GM04504 (cell line): ENCODE measurements around the gene CXCR4.
"Not testable (repeated sequence)": the region's sequence is repeated elsewhere in the genome, so short reads cannot be mapped to it uniquely, and the experiment has no call there.

ENCODE experiments used
- DNase-seq: peaks from one replicate; pipeline ENCODE4 v3.0.0-alpha.2; 2012; ENCODE audit warnings: low read depth

The CXCR4 gene

GRCh38 chr2:136114382-136114781, 3.6 kb downstream of the CXCR4 start:
- no peak for DNase-seq

- no peak for DNase-seq
Observed at GRCh38 chr2:136113209-136113971, 4.6 kb downstream of the CXCR4 start.

- DNase-seq = no peak
Observed at GRCh38 chr2:136112317-136113208, 5.4 kb downstream of the CXCR4 start.

GRCh38 chr2:136111711-136112110, 6.2 kb downstream of the CXCR4 start:
- DNase-seq = no peak

GRCh38 chr2:136110526-136110925, 7.4 kb downstream of the CXCR4 start:
- DNase-seq = no peak

GRCh38 chr2:136108463-136108862, 9.5 kb downstream of the CXCR4 start:
- no peak for DNase-seq

GRCh38 chr2:136107051-136108033, 10.6 kb downstream of the CXCR4 start:
- DNase-seq = no peak

GRCh38 chr2:136106505-136106904, 11.4 kb downstream of the CXCR4 start:
- DNase-seq = no peak

- DNase-seq = no peak
Observed at GRCh38 chr2:136104977-136105376, 13.0 kb downstream of the CXCR4 start.

GRCh38 chr2:136101042-136101441, 16.9 kb downstream of the CXCR4 start:
- DNase-seq = no peak

- no peak for DNase-seq
Observed at GRCh38 chr2:136098441-136098840, 19.5 kb downstream of the CXCR4 start.

GRCh38 chr2:136093583-136093982, 24.4 kb downstream of the CXCR4 start:
- no peak for DNase-seq

- no peak for DNase-seq
Observed at GRCh38 chr2:136091899-136092298, 26.1 kb downstream of the CXCR4 start.

- DNase-seq = not testable (repeated sequence)
Observed at GRCh38 chr2:136087901-136088460, 30.0 kb downstream of the CXCR4 start.

GRCh38 chr2:136086253-136087016, 31.5 kb downstream of the CXCR4 start:
- DNase-seq = no peak

- no peak for DNase-seq
Observed at GRCh38 chr2:136085453-136086209, 32.3 kb downstream of the CXCR4 start.

- no peak for DNase-seq
Observed at GRCh38 chr2:136081582-136082210, 36.3 kb downstream of the CXCR4 start.

- DNase-seq = no peak
Observed at GRCh38 chr2:136080114-136080513, 37.8 kb downstream of the CXCR4 start.

- DNase-seq = no peak
Observed at GRCh38 chr2:136077107-136077506, 40.8 kb downstream of the CXCR4 start.

GRCh38 chr2:136075476-136075875, 42.5 kb downstream of the CXCR4 start:
- DNase-seq = no peak
